PC-3 (cell line): ENCODE measurements around the gene LAMP2.

Source experiments
- EZH2 ChIP-seq: fragments of 300-600 bp; sonication (generic); IDR thresholded peaks from one replicate; pipeline ENCODE4 v1.6.1; 2017; ENCODE audit warnings: antibody characterized with exemption, mild to moderate bottlenecking, low read length; ENCODE audit not compliant: unreplicated experiment
- EZH2phosphoT487 ChIP-seq: fragments of 300-600 bp; sonication (generic); IDR thresholded peaks from 2 replicates; pipeline ENCODE4 v1.6.1; 2018; ENCODE audit warnings: mild to moderate bottlenecking, antibody characterized with exemption, low read length, borderline replicate concordance
- TF ChIP-seq, protein P1 (sequence below): fragments of 300-600 bp; sonication (generic); conservative IDR thresholded peaks from 2 replicates; pipeline ENCODE4 v1.5.1; 2017; ENCODE audit warnings: antibody characterized with exemption, low read depth, mild to moderate bottlenecking, low read length

DNA sequence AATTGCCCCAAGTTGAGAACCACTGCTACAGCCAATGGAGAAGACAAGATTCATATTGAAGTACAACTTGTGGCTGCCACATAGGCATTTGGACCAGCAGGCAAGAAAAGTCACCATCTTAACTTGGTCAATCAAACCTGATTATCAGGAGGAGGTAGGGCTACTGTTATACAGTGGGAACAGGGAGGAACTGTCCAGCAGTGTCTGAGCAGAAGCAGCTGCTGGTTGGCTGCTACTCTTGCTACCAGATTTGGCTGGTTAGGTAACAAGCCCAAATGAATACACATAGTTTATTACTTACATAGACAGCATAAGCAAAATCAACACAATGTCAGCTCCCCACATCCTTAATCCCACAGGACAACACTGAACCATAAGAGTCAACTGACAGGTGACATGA lies 67.8 kb downstream of the LAMP2 start:
- TF ChIP-seq EZH2phosphoT487 (no peak), EZH2 (no peak)
- TF ChIP-seq, protein P1, sequence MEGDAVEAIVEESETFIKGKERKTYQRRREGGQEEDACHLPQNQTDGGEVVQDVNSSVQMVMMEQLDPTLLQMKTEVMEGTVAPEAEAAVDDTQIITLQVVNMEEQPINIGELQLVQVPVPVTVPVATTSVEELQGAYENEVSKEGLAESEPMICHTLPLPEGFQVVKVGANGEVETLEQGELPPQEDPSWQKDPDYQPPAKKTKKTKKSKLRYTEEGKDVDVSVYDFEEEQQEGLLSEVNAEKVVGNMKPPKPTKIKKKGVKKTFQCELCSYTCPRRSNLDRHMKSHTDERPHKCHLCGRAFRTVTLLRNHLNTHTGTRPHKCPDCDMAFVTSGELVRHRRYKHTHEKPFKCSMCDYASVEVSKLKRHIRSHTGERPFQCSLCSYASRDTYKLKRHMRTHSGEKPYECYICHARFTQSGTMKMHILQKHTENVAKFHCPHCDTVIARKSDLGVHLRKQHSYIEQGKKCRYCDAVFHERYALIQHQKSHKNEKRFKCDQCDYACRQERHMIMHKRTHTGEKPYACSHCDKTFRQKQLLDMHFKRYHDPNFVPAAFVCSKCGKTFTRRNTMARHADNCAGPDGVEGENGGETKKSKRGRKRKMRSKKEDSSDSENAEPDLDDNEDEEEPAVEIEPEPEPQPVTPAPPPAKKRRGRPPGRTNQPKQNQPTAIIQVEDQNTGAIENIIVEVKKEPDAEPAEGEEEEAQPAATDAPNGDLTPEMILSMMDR: no peak
